Natural killer cell (primary cell): ENCODE measurements around the gene KRTAP5-1. TPM values are rescaled to one million over a fixed set of nuclear protein-coding genes. Genes with fewer than 3 reads are reported as not detected.

Source experiments
- ATAC-seq, 3 donors: fragments of 150-1000 bp in 2 of 3; fragments of 200-7000 bp in 1 of 3; cut with Tn5 transposase; 1 replicate in 1 of 3; 2 replicates in 2 of 3; pipeline ENCODE4 v1.10.0; 2021; ENCODE audit warnings: mild to moderate bottlenecking in 2 of 3, moderate library complexity in 2 of 3
- DNase-seq, 2 donors: peaks; one replicate each; pipeline versions ENCODE4 v3.0.0 to v3.0.0-alpha.2; 2013 to 2021; ENCODE audit warnings: mixed read lengths in 1 of 2
- H3K27ac ChIP-seq: one replicate; pipeline ENCODE4 v1.5.1; 2013; ENCODE audit warnings: mild to moderate bottlenecking, low read length
- H3K27me3 ChIP-seq: one replicate; pipeline ENCODE4 v1.6.1; 2013; ENCODE audit warnings: low read length; ENCODE audit not compliant: control insufficient read depth, insufficient read depth
- H3K36me3 ChIP-seq: one replicate; pipeline ENCODE4 v1.6.1; 2013; ENCODE audit warnings: low read length; ENCODE audit not compliant: control insufficient read depth, insufficient read depth
- H3K4me1 ChIP-seq: one replicate; pipeline ENCODE4 v1.6.1; 2013; ENCODE audit warnings: low read length; ENCODE audit not compliant: control insufficient read depth, insufficient read depth
- H3K4me3 ChIP-seq: one replicate; pipeline ENCODE4 v1.5.1; 2013; ENCODE audit warnings: low read length
- H3K9me3 ChIP-seq: one replicate; pipeline ENCODE4 v1.6.1; 2013; ENCODE audit warnings: low read length; ENCODE audit not compliant: control insufficient read depth, insufficient read depth
- H3K27ac Mint-ChIP-seq, 2 donors: one replicate each; pipeline ENCODE4 v1.8.0; 2022; ENCODE audit warnings: mild to moderate bottlenecking in 2 of 2, mixed read lengths in 2 of 2, moderate library complexity in 1 of 2
- H3K27me3 Mint-ChIP-seq, 2 donors: one replicate each; pipeline ENCODE4 v1.8.0; 2022; ENCODE audit warnings: low read depth in 2 of 2, mixed read lengths in 2 of 2
- H3K36me3 Mint-ChIP-seq: one replicate; pipeline ENCODE4 v1.8.0; 2022; ENCODE audit warnings: mixed read lengths
- H3K4me1 Mint-ChIP-seq, 2 donors: one replicate each; pipeline ENCODE4 v1.8.0; 2022; ENCODE audit warnings: mixed read lengths in 2 of 2
- H3K4me3 Mint-ChIP-seq: one replicate; pipeline ENCODE4 v1.8.0; 2022; ENCODE audit warnings: mild to moderate bottlenecking, moderate library complexity, mixed read lengths
- H3K9me3 Mint-ChIP-seq, 2 donors: one replicate each; pipeline ENCODE4 v1.8.0; 2022; ENCODE audit warnings: mixed read lengths in 2 of 2
- CTCF ChIP-seq: fragments of 200-600 bp; IDR thresholded peaks from one replicate; pipeline ENCODE4 v1.8.0; 2022; ENCODE audit warnings: antibody characterized with exemption
- WGBS: methylation state at CpG from one replicate; pipeline ENCODE4 v1.1.7; 2013; ENCODE audit warnings: missing lambda C conversion rate; ENCODE audit not compliant: insufficient coverage; 5-methylcytosine and 5-hydroxymethylcytosine counted together
- intact Hi-C: fragments of 100-400 bp; cut with micrococcal nuclease; formaldehyde crosslinking; loops from one replicate; pipeline ENCODE4 v1.14.2; 2022
- total RNA-seq, 4 donors: library from RNA; stranded (reverse); fragments of 120-200 nt in 1 of 4; gene quantifications; one replicate each; pipeline versions ENCODE4 v1.2.3 to v1.2.4, GENCODE V29; 2013 to 2022

The KRTAP5-1 gene
- total RNA-seq, 3 donors from 2014 or later (not counting 1 experiment from before 2014, with no cell fraction given): not detected

GRCh38 chr11:1560649-1561251 lies 24.3 kb downstream of the KRTAP5-1 start:
- WGBS: 90% methylated on average over 7 of the region's 8 CpGs
- no peak overlapping the region for H3K4me3 Mint-ChIP-seq

GRCh38 chr11:1560002-1560648 lies 25.0 kb downstream of the KRTAP5-1 start:
- no peaks in the 10 kb centered on the region for H3K9me3 ChIP-seq
- H3K27ac ChIP-seq: no peak overlapping the region
- peak overlapping the region; percentile 44 to 51 for H3K27ac Mint-ChIP-seq
- DNase-seq: peak in 1 of 2 donors; percentile 18
- H3K4me1 ChIP-seq: no peaks in the 10 kb centered on the region
- 81% methylated on average over 13 of the region's 15 CpGs for WGBS
- TF ChIP-seq CTCF: no peak
- H3K36me3 ChIP-seq: no peaks in the 10 kb centered on the region
- H3K4me3 ChIP-seq: no peak overlapping the region
- peaks cover 2% of the 10 kb centered on the region for H3K27me3 ChIP-seq
- H3K9me3 Mint-ChIP-seq: no peaks in the 10 kb centered on the region
- H3K4me1 Mint-ChIP-seq: peaks cover 0 to 5% of the 10 kb centered on the region in 2 donors
- no peak for ATAC-seq
- H3K4me3 Mint-ChIP-seq: peak overlapping the region; percentile 35
- no peaks in the 10 kb centered on the region for H3K36me3 Mint-ChIP-seq
- H3K27me3 Mint-ChIP-seq: peaks cover 0 to 7% of the 10 kb centered on the region in 2 donors
- intact Hi-C loops: no loop called here

More at GRCh38 chr11:1560649-1561251, 24.3 kb downstream of the KRTAP5-1 start:
- Histone ChIP-seq H3K36me3 (no peaks in the 10 kb centered on the region), H3K27ac (no peak overlapping the region), H3K4me1 (no peaks in the 10 kb centered on the region), H3K27me3 (no peaks in the 10 kb centered on the region), H3K9me3 (no peaks in the 10 kb centered on the region), H3K4me3 (no peak overlapping the region)
- no peak for TF ChIP-seq CTCF
- Mint-ChIP-seq H3K27me3 (peaks cover 0 to 8% of the 10 kb centered on the region in 2 donors), H3K27ac (no peak overlapping the region), H3K4me1 (peaks cover 0 to 5% of the 10 kb centered on the region in 2 donors), H3K9me3 (no peaks in the 10 kb centered on the region), H3K36me3 (no peaks in the 10 kb centered on the region)
- ATAC-seq: no peak
- intact Hi-C loops: no loop called here
- peak in 1 of 2 donors; percentile 3 for DNase-seq

- no peaks in the 10 kb centered on the region for H3K36me3 Mint-ChIP-seq
- ATAC-seq (peak in 2 of 3 donors; percentile 1 to 4), DNase-seq (peak; percentile 19 to 34)
- TF ChIP-seq CTCF: no peak
- Histone ChIP-seq H3K27ac (no peak overlapping the region), H3K4me1 (no peaks in the 10 kb centered on the region), H3K36me3 (no peaks in the 10 kb centered on the region), H3K4me3 (no peak overlapping the region), H3K27me3 (peaks cover 2% of the 10 kb centered on the region), H3K9me3 (no peaks in the 10 kb centered on the region)
- peak overlapping the region; percentile 44 to 51 for H3K27ac Mint-ChIP-seq
- intact Hi-C loops: no loop called here
- peak overlapping the region; percentile 35 for H3K4me3 Mint-ChIP-seq
- H3K27me3 Mint-ChIP-seq: peaks cover 0 to 11% of the 10 kb centered on the region in 2 donors
- WGBS: 67% methylated on average over 29 of the region's 29 CpGs
- H3K9me3 Mint-ChIP-seq: no peaks in the 10 kb centered on the region
- H3K4me1 Mint-ChIP-seq: peaks cover 0 to 5% of the 10 kb centered on the region in 2 donors
These were observed 25.8 kb downstream of the KRTAP5-1 start for GRCh38 chr11:1559111-1559951.
